NCI-H2171 (cell line): Measurements from ENCODE around the gene CCDC88C.

Source experiments
- DNase-seq: peaks from one replicate; lab custom pipeline; 2025; lab: John Stamatoyannopoulos, UW

CCDC88C gene

DNA sequence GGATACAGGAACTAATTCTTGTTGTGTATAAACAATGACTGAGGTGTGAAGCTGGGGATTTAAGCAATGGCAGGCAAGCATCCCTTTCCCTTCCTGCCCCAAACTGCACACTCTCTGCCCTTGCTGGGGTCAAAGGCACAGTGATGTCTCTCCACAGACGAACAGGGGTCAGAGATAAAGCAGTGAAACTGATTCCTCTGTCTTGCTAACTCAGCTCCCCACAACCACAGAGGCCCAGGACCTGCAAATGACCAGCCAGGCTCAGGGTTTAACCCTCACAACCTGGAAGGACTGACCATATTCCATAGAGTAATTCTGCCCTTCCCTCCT is 67.2 kb downstream of the CCDC88C start:
- DNase-seq, result no peak

GRCh38 chr14:91349481-91350074 is 68.0 kb downstream of the CCDC88C start:
- DNase-seq, result no peak

DNA sequence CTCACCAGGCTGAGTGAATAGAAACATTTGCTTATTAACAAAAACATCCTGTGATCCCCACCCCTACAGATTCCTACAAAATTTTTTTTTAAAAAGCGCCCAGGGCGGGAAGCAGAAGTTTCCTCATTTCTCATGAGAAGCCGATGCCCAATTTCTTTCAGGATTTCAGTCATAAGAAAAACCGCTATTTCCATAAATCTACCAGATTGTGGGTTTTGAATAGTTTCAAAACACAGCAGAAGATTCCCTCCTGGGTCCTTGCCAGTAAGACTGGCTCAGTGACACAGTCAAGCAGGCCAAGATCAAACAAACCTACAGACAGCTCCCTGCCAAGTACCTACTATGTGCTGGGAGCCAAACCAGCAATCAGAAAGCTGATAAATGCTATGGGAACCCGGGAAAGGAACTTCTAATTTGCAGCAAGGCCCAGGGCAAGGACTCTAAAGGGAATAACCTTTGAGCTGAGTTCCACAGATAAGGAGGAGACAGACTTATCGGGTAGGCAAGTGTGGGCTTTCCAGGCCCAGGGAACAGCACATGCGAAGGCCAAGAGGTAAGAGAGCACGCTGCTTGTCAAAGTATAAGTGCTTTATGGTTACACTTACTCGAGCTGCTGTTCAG is 68.7 kb downstream of the CCDC88C start:
- no peak for DNase-seq

DNA sequence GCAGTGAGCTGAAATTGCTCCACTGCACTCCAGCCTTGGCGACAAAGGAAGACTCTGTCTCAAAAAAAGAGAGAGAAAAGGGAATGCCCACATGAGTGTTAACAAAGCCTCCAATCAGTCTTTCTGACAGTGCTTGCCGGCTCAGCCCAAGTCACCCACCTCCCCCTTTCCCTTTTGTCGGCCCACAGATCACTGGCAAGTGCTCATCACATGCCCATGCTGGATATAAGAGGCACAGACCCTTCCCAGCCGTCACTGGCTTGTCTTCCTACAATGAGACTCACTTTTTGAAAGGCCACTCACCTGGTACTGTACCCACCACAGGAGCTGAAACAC is 70.8 kb downstream of the CCDC88C start:
- no peak for DNase-seq

DNA sequence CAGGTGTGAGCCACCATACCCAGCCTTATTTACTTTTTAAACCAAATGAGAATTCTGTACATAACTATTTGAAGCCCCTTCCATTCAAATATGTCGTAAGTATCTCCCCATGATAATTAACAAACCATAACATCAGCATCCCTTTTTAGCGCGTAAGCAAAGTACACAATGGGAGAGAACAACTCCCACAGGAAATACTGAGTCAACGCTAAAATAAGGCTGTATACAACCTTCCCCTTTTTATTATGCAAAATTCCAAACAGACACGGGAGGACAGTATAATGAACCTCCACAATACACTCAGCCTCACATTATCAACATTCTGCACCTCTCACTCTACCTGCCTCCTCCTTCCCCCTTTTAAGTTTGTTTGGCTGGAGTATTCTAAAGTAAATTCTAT is 73.5 kb downstream of the CCDC88C start:
- no peak for DNase-seq

GRCh38 chr14:91343051-91343450 is 74.6 kb downstream of the CCDC88C start:
- no peak for DNase-seq

- DNase-seq, result no peak
Observed at GRCh38 chr14:91342206-91342760, 75.3 kb downstream of the CCDC88C start.

- no peak for DNase-seq
Observed at GRCh38 chr14:91341751-91342154, 75.9 kb downstream of the CCDC88C start.

GRCh38 chr14:91341334-91341733 is 76.3 kb downstream of the CCDC88C start:
- DNase-seq, result no peak

- DNase-seq, result no peak
Observed at GRCh38 chr14:91339671-91340369, 77.8 kb downstream of the CCDC88C start.

- DNase-seq, result no peak
Observed at GRCh38 chr14:91339076-91339475, 78.5 kb downstream of the CCDC88C start.

GRCh38 chr14:91338379-91338778 is 79.2 kb downstream of the CCDC88C start:
- no peak for DNase-seq

DNA sequence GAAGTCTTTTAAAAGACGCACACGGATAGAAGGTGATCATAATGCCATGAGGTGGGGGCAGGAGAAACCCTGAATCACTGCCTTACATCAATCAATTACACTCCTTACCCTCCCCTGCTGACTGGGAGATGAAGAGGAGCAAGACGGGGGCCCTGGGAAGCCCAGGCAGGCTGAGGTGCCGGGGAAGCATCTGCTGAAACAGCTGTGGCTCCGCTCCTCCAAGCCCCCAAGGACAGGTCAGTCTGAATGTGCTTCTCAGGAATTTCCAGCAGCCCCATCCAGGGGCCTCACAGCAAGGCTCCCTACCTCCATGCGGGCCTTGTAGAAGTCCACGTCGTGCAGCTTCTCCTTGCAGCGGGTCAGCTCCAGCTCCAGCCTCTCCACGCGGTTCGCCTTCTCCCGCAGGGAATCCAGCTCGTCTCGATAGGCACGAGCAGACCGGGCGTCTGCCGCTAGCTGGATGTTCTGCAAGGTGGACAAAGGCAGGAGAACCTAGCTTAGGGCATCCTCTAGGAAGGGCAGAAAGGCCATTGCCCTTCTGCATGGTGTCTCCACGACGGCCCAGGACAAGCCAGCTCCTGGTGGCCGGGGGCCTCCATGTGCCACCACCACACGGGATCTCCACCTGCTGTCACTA is 79.8 kb downstream of the CCDC88C start:
- DNase-seq, result no peak

- no peak for DNase-seq
Observed at GRCh38 chr14:91336093-91336450, 81.5 kb downstream of the CCDC88C start.

- no peak for DNase-seq
Observed at GRCh38 chr14:91335191-91336092, 82.2 kb downstream of the CCDC88C start.

GRCh38 chr14:91333650-91334039 is 84.0 kb downstream of the CCDC88C start:
- DNase-seq, result no peak

DNA sequence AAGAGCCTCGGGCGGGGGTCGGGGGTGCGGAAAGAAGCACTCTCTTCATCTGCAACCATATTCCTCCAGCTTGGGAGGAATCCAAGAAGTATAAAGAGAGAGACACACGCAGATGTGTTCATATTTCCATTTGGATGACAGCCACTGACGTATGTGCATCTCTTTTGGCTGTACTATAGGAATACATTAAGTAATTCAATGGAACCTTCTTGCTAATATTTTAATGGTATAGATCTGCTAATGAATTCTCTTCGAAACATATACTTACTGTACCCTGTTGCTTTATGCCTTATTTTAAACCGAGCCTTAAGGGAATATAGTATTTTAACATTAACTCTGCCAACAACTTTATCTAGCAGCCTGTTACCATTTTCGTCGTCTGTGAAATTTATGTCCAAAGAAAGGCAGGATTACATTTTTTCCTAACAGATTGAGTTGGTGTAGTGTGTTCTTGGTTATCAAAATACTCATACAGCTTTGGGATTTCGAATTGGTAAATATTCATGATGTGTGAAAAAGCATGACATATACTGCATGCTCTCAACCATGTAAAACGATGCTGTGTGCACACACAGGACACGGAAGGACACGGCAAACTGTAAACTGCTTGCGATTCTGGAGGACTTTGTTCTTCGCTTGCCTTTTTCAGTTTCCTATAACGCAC is 84.5 kb downstream of the CCDC88C start:
- DNase-seq, result no peak

DNA sequence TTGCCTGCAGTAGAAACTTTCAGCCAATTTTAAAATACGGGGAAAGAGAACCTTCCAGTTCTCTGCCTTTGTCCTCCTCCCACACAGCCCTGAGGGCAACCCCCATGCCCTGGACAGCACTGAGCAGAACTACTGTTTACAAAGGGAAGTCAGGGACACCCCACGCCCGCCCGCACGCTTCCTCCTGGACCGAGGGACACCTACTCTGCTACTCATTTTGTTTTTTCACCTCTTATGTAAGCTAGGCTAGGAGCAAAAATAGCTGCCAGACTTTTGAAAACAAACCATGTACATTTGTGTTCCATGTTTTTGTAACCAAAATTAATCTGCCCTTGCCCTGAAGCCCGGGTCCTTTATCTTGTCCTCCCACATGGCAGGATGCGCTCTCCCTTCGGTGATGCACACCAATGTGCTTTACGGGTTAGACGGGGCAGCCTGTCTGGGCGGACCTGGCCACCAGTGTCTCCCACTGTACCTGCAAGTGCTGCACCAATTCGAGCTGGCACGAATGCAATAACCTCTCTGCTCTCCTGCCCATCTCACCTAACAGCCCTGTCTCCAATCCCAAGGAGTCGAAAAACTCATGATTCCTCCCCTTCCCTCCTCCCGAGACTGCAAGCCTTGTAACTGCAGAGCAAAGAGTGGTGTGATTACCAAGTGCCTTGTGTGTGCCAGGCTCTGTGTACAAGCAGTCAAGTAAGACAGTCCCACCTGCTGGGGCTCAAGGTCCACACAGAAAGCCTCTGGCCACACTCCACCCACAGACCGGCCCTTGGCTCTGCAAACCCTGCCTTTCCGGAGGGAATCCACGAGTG is 85.2 kb downstream of the CCDC88C start:
- DNase-seq, result no peak

DNA sequence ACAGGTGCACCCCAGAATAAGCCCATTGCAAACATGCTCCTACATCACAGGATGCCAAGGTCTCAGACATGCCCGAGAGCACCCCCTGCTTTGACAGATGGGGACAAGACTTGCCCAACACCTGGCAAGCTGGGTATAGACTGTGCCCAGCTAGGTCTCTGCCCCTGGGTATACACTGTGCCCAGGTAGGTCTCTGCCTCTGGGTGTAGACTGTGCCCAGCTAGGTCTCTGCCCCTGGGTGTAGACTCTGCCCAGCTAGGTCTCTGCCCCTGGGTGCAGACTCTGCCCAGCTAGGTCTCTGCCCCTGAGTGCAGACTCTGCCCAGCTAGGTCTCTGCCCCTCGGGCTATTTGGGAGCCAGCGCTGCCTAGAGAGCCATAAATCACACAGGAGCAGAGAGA is 85.9 kb downstream of the CCDC88C start:
- DNase-seq, result no peak

DNA sequence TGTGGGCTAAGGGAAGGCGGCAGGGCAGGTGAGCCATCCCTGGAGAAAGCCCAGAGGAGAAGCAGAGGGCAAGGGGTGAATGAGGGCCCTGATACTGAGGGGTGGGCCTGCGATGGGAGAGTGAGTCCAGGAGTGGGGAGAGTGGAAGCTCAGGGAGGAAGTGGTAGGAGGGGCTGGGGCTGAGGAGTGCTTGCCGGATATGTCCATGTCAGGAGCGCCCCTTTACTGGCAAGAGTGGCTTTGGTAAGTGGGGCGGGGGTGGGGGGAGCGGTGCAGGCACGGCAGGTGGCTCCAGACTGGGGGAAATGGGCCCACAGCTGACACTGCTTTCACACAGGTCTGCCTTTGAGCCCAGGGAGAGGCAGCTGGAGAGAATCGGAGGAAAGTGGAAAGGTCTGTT is 86.8 kb downstream of the CCDC88C start:
- DNase-seq, result no peak
